CD4-positive, CD25-positive, alpha-beta regulatory T cell (primary cell): ENCODE data around the gene ATP2A3. TPM values are rescaled to one million over a fixed set of nuclear protein-coding genes. Genes with fewer than 3 reads are reported as not detected.

Experiments
- ATAC-seq, 2 donors: fragments of 150-1000 bp; cut with Tn5 transposase; one replicate each; pipeline ENCODE4 v1.10.0; 2021; ENCODE audit warnings: low read depth in 2 of 2, moderate number of reproducible peaks in 2 of 2, moderate library complexity in 1 of 2
- DNase-seq, 3 donors: peaks; one replicate each; pipeline versions ENCODE4 v3.0.0 to v3.0.0-alpha.2; 2012 to 2022; ENCODE audit warnings: mixed read lengths in 1 of 3
- H3K27ac ChIP-seq: one replicate; pipeline ENCODE4 v1.7.0; 2013; ENCODE audit warnings: mild to moderate bottlenecking, low read length; ENCODE audit not compliant: insufficient read depth, poor library complexity, severe bottlenecking
- H3K27me3 ChIP-seq: one replicate; pipeline ENCODE4 v1.7.0; 2013; ENCODE audit warnings: low read length; ENCODE audit not compliant: control insufficient read depth, insufficient read depth
- H3K36me3 ChIP-seq: one replicate; pipeline ENCODE4 v1.7.0; 2013; ENCODE audit warnings: mild to moderate bottlenecking, low read length, moderate library complexity; ENCODE audit not compliant: control insufficient read depth, insufficient read depth
- H3K4me1 ChIP-seq: 2 replicates; pipeline ENCODE4 v1.7.0; 2013; ENCODE audit warnings: mild to moderate bottlenecking, low read length; ENCODE audit not compliant: insufficient read depth, control insufficient read depth, poor library complexity, severe bottlenecking
- H3K4me3 ChIP-seq: one replicate; pipeline ENCODE4 v1.7.0; 2013; ENCODE audit warnings: low read depth, mild to moderate bottlenecking, low read length, moderate library complexity
- H3K9me3 ChIP-seq, 2 experiments: 1 replicate in 1 of 2; 2 replicates in 1 of 2; pipeline ENCODE4 v1.7.0; 2013; ENCODE audit warnings: low read length in 2 of 2, mild to moderate bottlenecking in 1 of 2, moderate library complexity in 1 of 2; ENCODE audit not compliant: control insufficient read depth in 2 of 2
- H3K27ac Mint-ChIP-seq, 3 donors: one replicate each; pipeline ENCODE4 v1.8.0; 2020 to 2022; ENCODE audit warnings: mild to moderate bottlenecking in 3 of 3, mixed read lengths in 3 of 3, moderate library complexity in 2 of 3
- H3K27me3 Mint-ChIP-seq: one replicate; pipeline ENCODE4 v1.8.0; 2022; ENCODE audit warnings: mild to moderate bottlenecking, mixed read lengths
- H3K36me3 Mint-ChIP-seq: one replicate; pipeline ENCODE4 v1.8.0; 2020; ENCODE audit warnings: mixed read lengths
- H3K4me1 Mint-ChIP-seq, 4 donors: one replicate each; pipeline ENCODE4 v1.8.0; 2020 to 2022; ENCODE audit warnings: mixed read lengths in 4 of 4, mild to moderate bottlenecking in 1 of 4
- H3K4me3 Mint-ChIP-seq, 4 donors: one replicate each; pipeline ENCODE4 v1.8.0; 2020 to 2022; ENCODE audit warnings: mild to moderate bottlenecking in 4 of 4, mixed read lengths in 4 of 4, moderate library complexity in 3 of 4
- H3K9me3 Mint-ChIP-seq, 7 donors: one replicate each; pipeline ENCODE4 v1.8.0; 2020 to 2022; ENCODE audit warnings: mixed read lengths in 7 of 7, mild to moderate bottlenecking in 3 of 7, moderate library complexity in 2 of 7
- polyA plus RNA-seq, 4 donors: library from polyadenylated mRNA; unstranded; fragments of 300-500 nt; fragmentation: Illumina TruSeq; gene quantifications; one replicate each; pipeline ENCODE4 v1.2.3, GENCODE V29; 2021
- total RNA-seq: library from RNA; stranded (reverse); gene quantifications from one replicate; pipeline ENCODE4 v1.2.3, GENCODE V29; 2022

Gene ATP2A3
- total and polyA plus RNA-seq, 5 donors from 2014 or later = 33.5 to 306 (median 43.8) TPM

- H3K36me3 Mint-ChIP-seq = no peaks in the 10 kb centered on the region
- Histone ChIP-seq H3K4me1 (peaks cover 24% of the 10 kb centered on the region), H3K36me3 (no peaks in the 10 kb centered on the region), H3K9me3 (no peaks in the 10 kb centered on the region), H3K27ac (no peak overlapping the region), H3K27me3 (no peaks in the 10 kb centered on the region), H3K4me3 (no peak overlapping the region)
- H3K27me3 Mint-ChIP-seq = peaks cover 20% of the 10 kb centered on the region
- no peak for ATAC-seq
- no peak overlapping the region for H3K27ac Mint-ChIP-seq
- DNase-seq = no peak
- H3K4me1 Mint-ChIP-seq = peaks cover 0 to 29% (median 22%) of the 10 kb centered on the region in 4 donors
- peak overlapping the region in 1 of 4 donors; percentile 77 for H3K4me3 Mint-ChIP-seq
- no peaks in the 10 kb centered on the region for H3K9me3 Mint-ChIP-seq
Measured at GRCh38 chr17:3968015-3968414, 3.8 kb upstream of the ATP2A3 start.

DNA sequence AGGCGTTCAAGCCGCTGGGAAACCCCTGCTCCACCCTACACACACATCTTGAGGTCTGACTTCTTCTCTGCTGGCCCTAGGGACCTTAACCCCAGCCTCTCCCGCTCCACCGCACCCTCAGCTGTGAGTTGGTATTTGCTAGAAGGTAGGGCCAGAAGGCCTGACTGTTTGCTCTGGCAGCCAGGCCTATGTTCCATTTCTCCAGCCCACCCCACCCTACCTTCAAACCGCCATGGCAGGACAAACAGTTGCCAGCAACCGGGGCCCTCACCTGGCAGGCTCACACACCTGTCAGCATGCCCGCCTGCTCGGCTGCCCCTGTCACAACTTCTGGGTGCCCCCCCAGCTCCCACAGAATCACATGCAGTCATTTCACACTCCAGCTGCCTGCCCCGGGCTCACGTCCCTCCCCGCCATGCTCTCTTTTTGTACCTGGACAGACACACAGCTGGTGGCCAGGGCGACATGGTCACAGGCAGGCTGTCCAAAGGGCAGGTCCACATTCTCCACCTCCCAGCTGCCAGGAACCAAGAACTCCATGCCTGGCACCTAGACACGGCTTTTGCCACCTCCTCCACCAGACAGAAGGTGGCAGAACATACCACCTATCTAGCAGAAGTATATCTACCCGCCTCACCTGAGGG lies 2.6 kb upstream of the ATP2A3 start:
- Mint-ChIP-seq H3K36me3 (no peaks in the 10 kb centered on the region), H3K27ac (peak overlapping the region in 1 of 3 donors; percentile 76), H3K27me3 (peaks cover 11% of the 10 kb centered on the region), H3K4me3 (peak overlapping the region in 3 of 4 donors; percentile 2 to 78 (median 41)), H3K9me3 (no peaks in the 10 kb centered on the region), H3K4me1 (peaks cover 10 to 29% (median 23%) of the 10 kb centered on the region in 4 donors)
- peaks cover 26% of the 10 kb centered on the region for H3K4me1 ChIP-seq
- no peak for ATAC-seq
- no peak overlapping the region for H3K27ac ChIP-seq
- no peaks in the 10 kb centered on the region for H3K36me3 ChIP-seq
- no peak overlapping the region for H3K4me3 ChIP-seq
- H3K9me3 ChIP-seq = no peaks in the 10 kb centered on the region
- no peak for DNase-seq
- H3K27me3 ChIP-seq = no peaks in the 10 kb centered on the region

DNA sequence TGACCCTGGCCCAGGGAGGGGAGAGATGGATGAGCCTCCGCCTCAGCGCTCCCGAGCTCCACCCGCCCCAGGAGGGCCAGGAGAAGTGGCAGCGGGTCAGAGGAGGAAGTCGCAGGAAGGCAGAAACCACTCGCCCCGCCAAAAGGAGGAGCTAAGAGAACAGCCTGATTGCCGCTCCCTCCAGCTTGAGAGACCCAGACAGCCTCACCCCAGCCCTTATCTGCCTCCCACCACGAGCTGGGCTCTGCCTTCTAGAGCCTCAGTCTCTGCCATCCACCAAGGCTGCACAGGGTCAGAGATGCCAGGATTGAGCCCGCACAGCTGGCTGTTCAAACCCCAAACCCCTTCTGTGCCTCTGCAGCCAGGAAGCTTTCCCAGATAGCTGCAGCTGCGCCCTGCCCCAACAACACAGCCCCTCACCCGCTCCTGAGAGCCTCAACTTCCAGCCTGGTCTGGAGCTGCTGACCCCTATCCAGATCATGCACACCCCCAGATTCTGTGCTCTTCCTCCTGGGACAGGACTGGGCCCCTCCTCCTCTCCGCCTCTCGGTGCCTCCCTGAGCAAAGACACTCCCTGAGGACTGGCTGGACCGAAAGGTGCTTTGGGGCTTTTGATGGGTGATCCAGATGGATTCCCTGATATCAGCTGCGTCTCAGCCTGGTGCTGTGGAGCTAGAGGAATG lies 1.0 kb upstream of the ATP2A3 start:
- Histone ChIP-seq H3K9me3 (no peaks in the 10 kb centered on the region), H3K4me1 (peaks cover 42% of the 10 kb centered on the region), H3K27me3 (no peaks in the 10 kb centered on the region), H3K27ac (peak overlapping the region; percentile 85), H3K4me3 (peak overlapping the region; percentile 87), H3K36me3 (no peaks in the 10 kb centered on the region)
- Mint-ChIP-seq H3K36me3 (peaks cover 4% of the 10 kb centered on the region), H3K9me3 (no peaks in the 10 kb centered on the region), H3K27ac (peak overlapping the region; percentile 89 to 95 (median 95)), H3K4me3 (peak overlapping the region; percentile 92 to 98 (median 94)), H3K27me3 (peaks cover under 1% of the 10 kb centered on the region), H3K4me1 (peaks cover 16 to 42% (median 34%) of the 10 kb centered on the region in 4 donors)
- peak; percentile 55 to 87 (median 68) for DNase-seq
- peak; percentile 44 to 45 for ATAC-seq

- Mint-ChIP-seq H3K36me3 (peaks cover 7% of the 10 kb centered on the region), H3K27ac (peak overlapping the region; percentile 41 to 90 (median 78)), H3K4me1 (peaks cover 17 to 56% (median 36%) of the 10 kb centered on the region in 4 donors), H3K4me3 (peak overlapping the region; percentile 91 to 96 (median 94)), H3K9me3 (no peaks in the 10 kb centered on the region), H3K27me3 (no peaks in the 10 kb centered on the region)
- peak overlapping the region; percentile 71 for H3K27ac ChIP-seq
- no peaks in the 10 kb centered on the region for H3K9me3 ChIP-seq
- no peaks in the 10 kb centered on the region for H3K27me3 ChIP-seq
- peaks cover 58% of the 10 kb centered on the region for H3K4me1 ChIP-seq
- peaks cover 3% of the 10 kb centered on the region for H3K36me3 ChIP-seq
- ATAC-seq (peak; percentile 56 to 62), DNase-seq (peak; percentile 51 to 91 (median 79))
- peak overlapping the region; percentile 80 for H3K4me3 ChIP-seq
Measured at GRCh38 chr17:3963237-3964201, 718 bp downstream of the ATP2A3 start.

DNA sequence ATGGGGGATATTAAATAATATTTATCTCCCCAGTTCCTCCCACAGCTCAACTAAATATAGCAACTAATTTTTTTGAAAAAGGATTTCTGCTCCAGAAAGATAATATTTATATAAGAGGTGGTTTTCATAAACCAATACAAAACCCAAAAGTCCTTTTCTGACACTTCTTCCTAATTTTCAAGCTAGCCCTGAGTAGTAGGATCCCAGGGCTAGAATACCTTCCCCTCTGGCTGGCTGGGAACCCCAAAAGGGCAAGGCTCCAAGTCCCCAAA lies 1.3 kb downstream of the ATP2A3 start:
- Mint-ChIP-seq H3K27me3 (no peaks in the 10 kb centered on the region), H3K4me3 (peak overlapping the region; percentile 91 to 96 (median 94)), H3K36me3 (peaks cover 7% of the 10 kb centered on the region), H3K27ac (peak overlapping the region in 2 of 3 donors; percentile 41 to 90), H3K4me1 (peaks cover 17 to 61% (median 38%) of the 10 kb centered on the region in 4 donors), H3K9me3 (no peaks in the 10 kb centered on the region)
- no peak for DNase-seq
- H3K9me3 ChIP-seq = no peaks in the 10 kb centered on the region
- peak overlapping the region; percentile 80 for H3K4me3 ChIP-seq
- H3K36me3 ChIP-seq = peaks cover 8% of the 10 kb centered on the region
- no peak for ATAC-seq
- H3K4me1 ChIP-seq = peaks cover 58% of the 10 kb centered on the region
- no peaks in the 10 kb centered on the region for H3K27me3 ChIP-seq
- peak overlapping the region; percentile 71 for H3K27ac ChIP-seq

DNA sequence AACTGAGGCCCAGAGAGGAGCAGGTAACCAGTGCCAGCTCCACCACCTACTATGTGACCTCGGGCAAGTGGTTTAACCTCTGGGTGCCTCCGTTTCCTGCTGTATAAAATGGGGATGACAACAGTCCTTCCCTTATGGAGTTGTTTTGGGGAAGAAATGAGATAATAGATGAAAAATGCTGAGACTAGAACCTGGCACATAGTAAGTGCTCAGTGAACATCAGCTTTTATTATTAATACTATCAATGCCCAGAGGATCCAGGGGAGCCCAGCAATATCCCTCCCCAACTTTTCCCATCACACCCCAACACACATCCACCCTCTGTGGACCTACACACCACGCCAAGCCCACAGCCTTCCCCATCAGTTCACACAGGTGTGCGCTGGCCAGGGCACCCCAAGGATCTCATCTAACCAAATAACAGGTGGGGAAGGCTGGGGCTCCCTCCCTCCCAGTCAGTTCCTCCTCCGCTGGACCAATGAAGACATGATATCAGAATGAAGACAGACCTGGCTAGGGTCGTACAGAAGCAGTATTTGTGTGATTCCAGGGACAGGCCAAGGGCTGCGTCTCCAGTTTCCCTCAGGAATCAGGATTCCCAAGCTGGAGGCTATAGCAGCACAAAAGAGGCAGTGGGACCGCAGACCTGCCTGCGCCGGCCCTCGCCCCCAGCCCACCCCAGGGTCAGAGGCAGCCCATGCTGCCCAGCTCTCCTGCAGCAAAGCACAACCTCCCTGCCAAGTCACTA lies 1.8 kb downstream of the ATP2A3 start:
- H3K9me3 ChIP-seq = no peaks in the 10 kb centered on the region
- H3K9me3 Mint-ChIP-seq = no peaks in the 10 kb centered on the region
- H3K27ac ChIP-seq = peak overlapping the region; percentile 71
- H3K27ac Mint-ChIP-seq = peak overlapping the region; percentile 65 to 91 (median 90)
- ATAC-seq = no peak
- H3K36me3 ChIP-seq = peaks cover 12% of the 10 kb centered on the region
- H3K4me1 Mint-ChIP-seq = peaks cover 18 to 67% (median 40%) of the 10 kb centered on the region in 4 donors
- H3K4me3 ChIP-seq = peak overlapping the region; percentile 80
- H3K27me3 Mint-ChIP-seq = no peaks in the 10 kb centered on the region
- peaks cover 7% of the 10 kb centered on the region for H3K36me3 Mint-ChIP-seq
- peaks cover 61% of the 10 kb centered on the region for H3K4me1 ChIP-seq
- peak overlapping the region; percentile 91 to 96 (median 94) for H3K4me3 Mint-ChIP-seq
- DNase-seq = no peak
- H3K27me3 ChIP-seq = no peaks in the 10 kb centered on the region

DNA sequence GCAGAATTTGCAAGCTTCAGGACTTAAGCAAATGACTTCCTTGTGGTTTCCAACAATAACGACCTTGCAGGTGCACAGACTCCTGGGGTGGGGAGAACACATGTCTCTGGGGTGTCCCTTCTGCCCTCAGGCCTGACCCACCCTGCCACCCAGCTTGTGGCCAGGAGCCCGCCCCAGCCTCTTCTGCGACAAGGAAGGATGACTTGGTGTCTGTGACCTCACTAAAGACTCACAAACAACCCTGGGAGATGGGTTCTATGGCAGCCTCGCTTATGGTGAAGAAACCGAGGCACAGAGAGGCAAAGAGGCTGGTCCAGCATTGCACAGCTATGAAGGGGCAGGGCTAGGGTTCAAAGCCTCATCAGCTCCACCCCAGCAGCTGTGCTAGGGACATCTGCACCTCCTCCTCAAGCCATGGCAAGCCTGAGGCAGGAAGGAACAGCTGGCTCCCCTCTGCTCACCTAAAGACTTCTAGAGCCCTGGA lies 2.6 kb downstream of the ATP2A3 start:
- peak overlapping the region; percentile 80 for H3K4me3 ChIP-seq
- no peaks in the 10 kb centered on the region for H3K9me3 ChIP-seq
- H3K27ac ChIP-seq = peak overlapping the region; percentile 51
- ATAC-seq = no peak
- no peaks in the 10 kb centered on the region for H3K27me3 ChIP-seq
- Mint-ChIP-seq H3K27me3 (no peaks in the 10 kb centered on the region), H3K27ac (peak overlapping the region; percentile 65 to 91 (median 90)), H3K9me3 (no peaks in the 10 kb centered on the region), H3K36me3 (peaks cover 10% of the 10 kb centered on the region), H3K4me1 (peaks cover 25 to 74% (median 45%) of the 10 kb centered on the region in 4 donors), H3K4me3 (peak overlapping the region; percentile 91 to 96 (median 94))
- peaks cover 64% of the 10 kb centered on the region for H3K4me1 ChIP-seq
- DNase-seq = peak in 2 of 3 donors; percentile 16 to 69
- peaks cover 20% of the 10 kb centered on the region for H3K36me3 ChIP-seq
